ENCODE results near the gene NUP107.
"Not testable (repeated sequence)": the region's sequence is repeated elsewhere in the genome, so short reads cannot be mapped to it uniquely, and the experiment has no call there.

Gene NUP107

DNA sequence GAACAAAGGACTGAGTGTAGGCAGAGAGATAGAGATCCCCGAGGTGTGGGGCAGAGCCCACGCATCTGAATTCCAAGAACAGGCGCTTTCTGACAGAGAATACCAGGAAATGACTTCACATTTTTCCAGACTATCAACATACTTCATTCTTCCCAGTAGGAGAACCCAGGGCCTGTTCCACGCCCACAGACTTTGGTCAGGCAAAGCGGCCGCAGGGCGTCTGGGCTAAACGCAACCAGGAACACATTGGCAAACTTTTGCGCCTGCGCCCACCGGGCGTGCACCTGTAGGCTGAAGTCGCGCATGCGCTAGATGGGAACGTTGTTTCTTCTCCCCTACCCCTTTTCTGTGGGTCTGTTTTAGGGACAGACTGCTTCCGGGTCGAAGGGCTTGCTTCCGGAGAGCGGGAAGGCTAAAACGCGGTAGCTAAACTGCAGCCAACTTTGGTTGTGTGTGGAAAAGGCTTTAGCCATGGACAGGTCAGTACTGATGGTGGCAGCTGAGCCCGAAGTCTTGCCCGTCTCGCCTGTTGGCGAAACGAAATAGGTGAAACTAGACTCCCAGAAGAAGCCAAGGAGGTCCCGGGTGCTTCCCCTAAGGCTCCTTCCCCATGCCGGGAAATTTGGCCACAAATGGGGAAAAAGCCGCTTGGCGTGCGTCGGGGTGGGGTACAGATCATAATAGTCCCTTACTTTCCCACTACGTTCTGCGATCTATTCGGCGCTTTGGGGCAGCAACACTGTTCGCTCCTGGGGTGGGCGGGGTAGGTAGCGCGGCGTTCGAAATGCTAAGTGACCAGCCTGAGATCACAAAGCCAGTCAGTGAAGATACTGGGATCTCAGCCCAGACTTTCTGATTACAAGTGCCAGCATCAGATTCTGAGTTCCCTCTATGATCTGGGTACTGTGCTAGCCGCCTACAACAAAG, at the start of gene NUP107:
Gene NUP107, plus strand, starts transcription at position 384 of the 927 bp plus-strand sequence. Its CDS starts 88 bp downstream, at position 472.
- peak; percentile 97 for DNase-seq

DNA sequence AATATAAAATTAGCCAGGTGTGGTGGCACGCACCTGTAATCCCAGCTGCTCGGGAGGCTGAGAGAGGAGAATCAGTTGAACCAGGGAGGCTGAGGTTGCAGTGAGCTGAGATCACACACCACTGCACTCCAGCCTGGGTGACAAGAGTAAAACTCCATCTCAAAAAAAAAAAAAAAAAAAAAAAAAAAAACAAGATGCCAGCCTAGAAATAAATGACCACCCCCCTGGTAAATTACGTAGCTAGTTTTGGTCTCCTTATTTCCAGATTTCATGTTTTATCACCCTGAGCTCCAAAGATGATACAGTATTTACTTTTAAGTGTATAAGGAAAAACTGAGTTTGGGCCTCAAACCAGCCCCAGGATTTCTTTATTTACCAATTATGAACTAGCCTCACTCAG, 49.3 kb upstream of the NUP107 start:
- not testable (repeated sequence) for DNase-seq

DNA sequence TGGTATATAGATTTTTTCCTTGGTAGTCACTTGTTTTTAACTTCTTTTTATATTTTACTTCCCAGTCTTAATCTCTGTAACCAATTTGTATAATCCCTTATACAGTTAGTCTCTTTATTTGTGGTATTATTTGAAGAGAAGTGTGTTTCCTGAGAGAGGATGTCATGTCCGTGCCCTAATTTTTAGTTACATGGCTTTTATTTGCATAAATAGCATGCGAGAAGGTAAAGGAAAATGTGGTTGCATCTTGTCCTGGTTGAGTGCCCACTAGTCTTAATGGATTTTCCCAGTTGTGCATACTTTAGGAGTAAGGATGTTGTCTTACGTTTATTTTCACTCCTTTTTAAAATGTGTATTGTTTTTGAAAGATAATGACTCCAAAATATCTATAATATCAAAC, 48.6 kb upstream of the NUP107 start:
- DNase-seq = no peak

DNA sequence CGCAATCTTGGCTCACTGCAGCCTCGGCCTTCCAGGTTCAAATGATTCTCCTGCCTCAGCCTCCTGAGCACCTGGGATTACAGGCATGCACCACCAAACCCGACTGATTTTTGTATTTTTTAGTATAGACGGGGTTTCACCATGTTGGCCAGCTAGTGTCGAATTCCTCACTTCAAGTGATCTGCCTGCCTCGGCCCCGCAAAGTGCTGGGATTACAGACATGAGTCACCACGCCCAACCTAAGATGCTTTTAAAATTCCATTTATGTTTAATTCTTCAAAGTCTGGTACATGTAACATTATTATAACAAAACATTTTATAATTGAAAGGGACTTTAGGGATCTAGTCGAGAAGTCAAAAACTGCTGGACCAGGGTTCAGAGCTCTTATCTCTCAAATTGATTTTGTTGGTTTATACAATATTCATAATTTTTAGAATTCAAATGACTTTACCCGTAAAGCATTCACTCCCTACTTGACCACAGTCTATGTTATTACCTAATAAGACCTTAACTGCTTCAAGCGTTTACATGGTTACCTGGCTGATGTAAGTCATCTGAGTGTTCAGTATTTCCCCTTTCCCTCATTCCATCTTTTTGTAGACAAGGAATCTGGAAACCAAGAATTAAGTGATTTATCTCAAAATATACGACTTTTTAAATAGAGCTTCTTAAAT, 47.9 kb upstream of the NUP107 start:
- DNase-seq = no peak

DNA sequence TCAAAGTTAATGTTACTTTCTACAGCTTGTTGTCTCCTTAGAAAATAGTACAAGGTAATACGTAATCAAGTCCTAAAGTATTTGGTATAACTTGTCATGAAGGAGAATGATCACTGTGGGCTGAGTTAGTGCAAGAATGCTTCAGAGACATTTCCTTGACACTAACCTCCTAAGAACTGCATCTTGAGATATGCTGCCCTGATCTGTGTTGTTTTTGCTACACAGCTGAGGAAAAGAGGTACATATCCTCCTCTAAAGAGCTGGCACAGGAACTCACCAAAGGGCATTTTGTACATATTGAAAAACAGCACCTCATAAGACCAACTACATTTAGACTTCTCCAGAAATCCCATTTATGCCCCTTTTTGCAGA, 47.4 kb upstream of the NUP107 start:
- DNase-seq = no peak

DNA sequence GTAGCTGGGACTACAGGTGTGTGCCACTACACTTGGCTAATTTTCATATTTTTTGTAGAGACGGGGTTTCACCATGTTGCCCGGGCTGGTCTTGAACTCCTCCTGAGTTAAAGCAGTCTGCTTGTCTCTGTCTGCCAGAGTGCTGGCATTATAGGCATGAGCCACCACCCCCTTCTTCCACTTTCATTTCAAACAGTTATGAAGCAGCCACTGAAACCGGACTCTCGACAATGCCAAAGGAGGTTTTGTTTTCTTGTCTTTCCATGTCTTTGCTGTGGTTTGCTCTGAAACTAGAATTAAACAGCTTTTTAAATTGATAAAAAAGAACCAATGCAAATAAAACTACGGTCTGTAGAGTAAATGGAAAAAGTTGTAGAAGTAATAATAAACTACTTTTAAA, 45.6 kb upstream of the NUP107 start:
- no peak for DNase-seq

DNA sequence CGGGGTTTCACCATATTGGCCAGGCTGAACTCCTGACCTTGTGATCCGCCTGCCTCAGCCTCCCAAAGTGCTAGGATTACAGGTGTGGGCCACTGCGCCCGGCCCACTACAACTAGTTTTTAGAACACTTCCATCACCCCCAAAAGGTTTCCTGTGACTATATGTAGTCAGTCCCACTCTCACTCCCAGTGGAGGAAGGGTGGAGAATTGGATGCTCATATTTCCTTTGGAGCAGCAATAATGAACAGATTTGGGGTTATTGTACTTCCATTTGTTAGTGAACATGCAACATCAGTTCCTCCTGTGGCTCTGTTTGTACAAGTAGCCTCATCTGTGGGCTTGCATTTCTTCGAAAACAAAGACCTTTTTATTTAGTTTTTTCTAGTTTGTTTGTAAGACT, 40.3 kb upstream of the NUP107 start:
- no peak for DNase-seq

DNA sequence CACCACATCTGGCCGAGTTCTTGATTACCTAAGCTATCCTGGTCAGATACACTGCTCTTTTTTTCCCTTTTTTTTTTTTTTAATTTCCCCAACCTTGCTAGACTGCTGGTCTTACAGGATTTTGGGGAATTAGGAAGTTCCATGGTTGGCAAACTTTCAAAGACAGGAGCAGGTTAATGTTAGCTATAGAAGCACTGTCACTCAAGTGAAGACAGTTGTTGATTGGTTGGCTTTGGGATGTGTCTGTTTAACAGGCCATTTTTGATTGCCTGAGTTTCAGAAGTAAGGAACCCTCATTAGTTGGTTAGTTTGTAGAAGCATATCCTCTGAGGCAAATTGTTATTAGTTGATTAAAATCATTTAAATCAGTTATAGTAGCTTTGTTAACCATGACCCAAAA, 39.3 kb upstream of the NUP107 start:
- DNase-seq = no peak

DNA sequence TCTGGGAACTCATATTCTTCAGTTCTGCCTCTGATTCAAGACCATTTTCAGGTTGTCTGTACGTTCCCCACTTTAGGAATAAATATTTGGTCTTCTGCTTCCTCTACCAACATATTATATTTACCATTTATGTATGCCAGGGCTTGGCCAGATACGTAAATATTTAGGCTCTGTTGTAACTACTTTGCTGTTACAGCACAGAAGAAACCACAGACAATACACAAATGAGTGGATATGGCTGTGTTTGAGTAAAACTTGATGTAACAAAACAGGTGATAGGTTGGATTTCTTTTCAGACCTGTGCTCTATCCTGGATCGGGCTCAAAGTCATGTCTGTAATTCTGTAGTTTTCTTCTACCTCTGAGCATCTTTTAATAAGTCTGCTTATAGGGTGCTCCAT, 38.6 kb upstream of the NUP107 start:
- DNase-seq = no peak

DNA sequence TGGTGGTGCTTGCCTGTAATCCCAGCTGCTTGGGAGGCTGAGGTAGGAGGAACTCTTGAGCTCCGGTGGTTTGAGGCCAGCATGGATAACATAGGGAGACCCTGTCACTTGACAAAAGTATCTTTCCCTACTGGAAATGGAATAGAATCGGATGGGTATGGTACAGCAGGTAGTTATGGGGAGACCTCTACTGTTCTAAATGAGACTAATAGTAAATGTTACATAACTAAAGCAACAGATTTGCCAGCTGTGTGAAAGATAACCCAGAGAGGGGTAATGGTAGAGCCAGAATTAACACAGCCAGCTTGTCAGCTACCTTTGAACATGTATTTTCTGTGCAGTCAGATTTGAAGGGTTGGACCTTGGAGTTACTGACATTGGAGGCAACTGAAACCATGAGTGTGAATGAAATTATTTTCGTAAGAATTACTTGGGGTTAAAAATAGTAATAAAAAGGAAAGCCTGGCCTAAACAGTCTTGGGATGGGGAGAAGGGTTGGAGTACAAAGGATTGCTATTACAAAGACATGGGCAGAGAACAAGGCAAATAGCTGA, 21.7 kb upstream of the NUP107 start:
- DNase-seq = no peak

DNA sequence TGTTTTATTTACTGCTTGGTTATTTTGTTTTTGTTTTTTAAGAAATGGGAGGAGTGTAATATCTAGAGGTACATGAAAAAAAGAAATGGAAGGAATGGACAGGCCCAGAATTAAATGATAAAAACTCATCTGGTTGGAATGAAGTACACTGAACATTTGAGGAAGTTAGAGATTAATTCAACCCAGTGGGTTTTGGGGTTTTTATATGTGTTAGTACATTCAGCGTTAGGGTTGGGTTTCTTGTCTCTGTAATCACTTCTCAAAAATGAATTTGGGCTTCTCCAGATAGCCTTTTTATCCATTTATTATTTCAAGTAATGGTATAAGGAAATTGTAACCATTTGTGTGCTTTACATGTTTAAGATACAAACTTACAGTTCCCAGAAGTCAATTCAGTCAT, 19.5 kb upstream of the NUP107 start:
- no peak for DNase-seq

DNA sequence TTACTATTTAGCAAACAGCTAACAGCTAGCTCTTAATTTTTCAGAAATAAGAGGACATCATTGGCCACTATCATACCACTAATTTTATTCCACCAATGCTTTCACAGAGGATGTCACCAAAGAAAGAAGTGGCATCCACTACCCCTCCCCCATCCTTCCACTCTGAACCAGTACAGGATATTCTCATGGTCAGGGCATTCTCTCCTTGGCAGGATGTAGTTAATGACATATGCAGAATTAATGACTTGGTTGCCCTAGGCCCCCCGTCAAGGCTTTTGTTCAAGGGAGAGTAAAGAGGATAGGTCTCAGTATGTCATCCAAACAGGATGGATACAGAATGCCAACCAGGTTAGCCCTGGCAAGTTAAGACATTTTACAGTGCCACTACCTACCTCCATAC, 18.9 kb upstream of the NUP107 start:
- DNase-seq = no peak

DNA sequence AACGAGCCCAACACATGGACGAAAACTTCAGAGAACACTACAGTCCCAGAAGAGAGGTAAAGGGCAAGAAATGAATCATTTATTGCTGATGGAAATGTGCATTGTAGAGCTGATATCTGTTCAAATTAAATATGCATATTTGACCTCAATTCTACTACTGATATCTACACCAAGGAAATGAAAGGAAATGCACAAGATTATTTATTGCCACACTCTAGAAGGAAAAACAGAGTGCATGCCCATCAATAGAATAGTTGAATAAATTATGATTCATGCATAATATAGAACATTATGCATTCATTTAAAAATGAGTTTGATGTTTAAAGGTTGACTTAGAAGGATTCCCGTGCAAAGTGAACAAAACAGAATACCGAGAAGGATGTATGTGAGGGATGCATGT, 15.6 kb upstream of the NUP107 start:
- no peak for DNase-seq

DNA sequence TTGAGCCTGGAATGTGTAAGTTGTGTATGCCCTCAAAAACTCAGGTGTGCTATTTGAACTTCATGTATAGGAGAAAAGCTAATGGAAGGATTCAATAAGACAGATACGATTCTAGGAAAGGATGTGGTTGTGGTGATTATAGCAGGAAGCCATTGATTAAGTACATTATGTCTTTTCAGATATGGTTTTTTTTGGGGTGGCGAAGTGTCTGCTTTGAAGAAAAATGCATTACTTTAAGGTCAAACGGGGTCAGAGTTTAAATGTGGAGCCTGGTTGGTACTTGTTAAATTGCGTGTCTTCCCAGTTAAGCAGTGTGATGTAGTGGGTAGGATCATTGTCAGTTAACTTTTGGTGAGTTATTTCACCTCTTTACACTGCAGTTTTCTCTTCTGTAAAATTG, 13.0 kb upstream of the NUP107 start:
- DNase-seq = no peak

DNA sequence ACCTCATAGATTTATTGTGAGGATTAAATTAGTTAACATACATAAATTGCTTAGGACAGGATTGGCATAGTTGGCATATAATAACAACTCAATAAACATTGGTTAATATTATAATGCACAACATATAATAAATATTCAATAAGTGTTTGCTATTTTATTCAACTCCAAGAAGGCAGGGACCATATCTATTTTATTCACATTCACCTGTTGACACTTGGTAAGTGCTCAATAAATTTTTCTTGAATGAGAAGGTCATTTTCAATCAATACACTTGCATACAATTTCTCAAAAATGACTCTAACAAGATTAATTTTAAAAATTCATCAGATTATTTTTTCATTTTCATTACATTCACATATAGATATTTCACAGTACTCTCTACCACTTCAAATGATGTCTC, 12.4 kb upstream of the NUP107 start:
- DNase-seq = no peak

DNA sequence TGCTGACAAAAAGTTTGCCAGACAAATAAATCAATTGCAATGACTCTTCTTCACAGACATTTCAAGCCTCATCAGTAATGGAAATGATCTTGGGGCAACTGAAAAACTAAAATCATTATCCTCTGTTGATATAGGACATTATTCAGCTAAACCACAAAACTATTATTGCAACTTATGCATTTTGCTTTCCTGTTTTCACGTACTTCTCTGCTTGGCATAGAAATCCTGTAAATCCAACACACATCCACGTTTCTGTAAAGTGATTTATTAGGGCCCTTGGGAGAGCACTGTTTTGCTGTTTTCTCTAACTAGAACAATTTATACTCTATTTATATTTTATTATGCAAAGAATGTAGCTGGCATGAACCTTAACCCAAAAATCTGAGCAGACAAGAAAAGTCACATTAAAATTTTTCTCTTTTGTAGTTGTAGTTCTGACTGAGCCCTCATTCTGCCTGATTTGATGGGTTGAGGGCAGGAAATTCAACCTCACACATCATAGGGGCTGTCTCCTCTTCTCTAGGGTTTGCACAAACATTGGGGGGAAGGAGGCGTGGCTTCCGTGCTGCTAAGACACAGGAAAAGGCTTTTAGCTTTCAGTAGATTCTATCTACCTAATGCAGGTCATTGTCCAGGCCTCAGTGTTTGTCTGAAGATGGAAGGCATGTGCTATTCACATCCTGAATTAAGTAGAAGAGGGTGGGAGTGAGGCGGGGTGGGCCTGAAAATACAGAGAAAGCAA, 11.5 kb upstream of the NUP107 start:
- no peak for DNase-seq

DNA sequence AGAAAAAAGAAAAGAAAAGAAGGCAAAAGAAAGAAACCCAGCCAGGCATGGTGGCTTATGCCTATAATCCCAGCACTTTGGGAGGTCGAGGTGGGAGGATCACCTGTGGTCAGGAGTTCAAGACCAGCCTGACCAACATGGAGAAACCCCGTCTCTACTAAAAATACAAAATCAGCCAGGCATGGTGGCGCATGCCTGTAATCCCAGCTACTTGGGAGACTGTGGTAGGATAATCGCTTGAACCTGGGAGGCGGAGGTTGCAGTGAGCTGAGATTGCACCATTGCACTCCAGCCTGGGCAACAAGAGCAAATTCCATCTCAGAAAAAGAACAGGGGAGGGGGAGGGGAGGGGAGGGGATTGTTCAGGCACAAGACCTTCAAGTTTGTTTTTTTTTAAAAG, 9.9 kb upstream of the NUP107 start:
- DNase-seq = not testable (repeated sequence)

DNA sequence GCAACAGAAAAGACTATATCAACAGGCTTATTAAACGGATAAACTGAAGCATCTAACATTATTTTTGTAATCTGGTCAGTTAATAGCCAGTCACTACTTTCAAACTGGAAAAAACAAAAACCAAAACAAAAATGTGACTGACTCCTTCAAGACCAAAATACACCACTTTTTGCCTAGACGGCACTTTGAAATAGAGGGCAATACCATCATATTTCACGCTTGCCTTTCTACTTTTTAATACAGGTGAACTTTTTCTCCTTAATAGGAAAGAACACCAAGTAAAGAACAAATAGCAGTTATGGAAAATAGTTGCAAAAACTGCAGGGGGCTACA, 550 bp upstream of the NUP107 start:
- no peak for DNase-seq

DNA sequence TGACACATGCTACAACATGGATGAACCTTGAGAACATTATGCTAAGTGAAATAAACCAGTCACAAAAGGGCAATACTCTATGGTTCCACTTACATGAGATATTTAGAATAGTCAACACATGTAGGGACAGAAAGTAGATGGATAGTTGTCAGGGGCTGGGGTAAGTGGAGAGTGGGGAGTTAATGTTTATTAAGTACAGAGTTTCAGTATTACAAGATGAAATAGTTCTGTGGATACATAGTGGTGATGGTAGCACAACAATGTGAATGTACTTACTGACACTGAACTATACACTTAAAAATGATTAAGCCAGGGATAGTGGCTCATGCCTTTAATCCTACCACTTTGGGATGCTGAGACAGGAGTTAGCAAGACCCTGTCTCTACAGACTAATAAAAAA, 8.7 kb downstream of the NUP107 start:
- DNase-seq = no peak

DNA sequence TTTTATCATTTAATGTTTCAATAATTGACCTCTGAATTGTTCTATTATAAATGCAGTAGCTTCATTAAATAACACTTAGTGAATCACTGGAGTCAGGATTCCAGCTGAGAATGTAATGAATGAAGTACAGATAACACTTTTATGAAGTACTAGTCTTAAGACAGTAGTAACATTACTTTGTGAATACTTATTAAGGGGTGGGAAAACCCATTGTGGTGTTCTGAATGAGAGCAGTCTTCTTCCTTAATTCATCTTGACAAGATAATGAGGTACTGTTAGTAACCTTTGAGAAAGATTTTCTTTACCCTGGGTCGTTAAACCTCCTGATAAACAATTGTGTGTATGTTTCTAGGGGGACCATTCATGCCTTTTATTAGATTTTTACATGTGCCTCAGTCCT, 12.7 kb downstream of the NUP107 start:
- no peak for DNase-seq

DNA sequence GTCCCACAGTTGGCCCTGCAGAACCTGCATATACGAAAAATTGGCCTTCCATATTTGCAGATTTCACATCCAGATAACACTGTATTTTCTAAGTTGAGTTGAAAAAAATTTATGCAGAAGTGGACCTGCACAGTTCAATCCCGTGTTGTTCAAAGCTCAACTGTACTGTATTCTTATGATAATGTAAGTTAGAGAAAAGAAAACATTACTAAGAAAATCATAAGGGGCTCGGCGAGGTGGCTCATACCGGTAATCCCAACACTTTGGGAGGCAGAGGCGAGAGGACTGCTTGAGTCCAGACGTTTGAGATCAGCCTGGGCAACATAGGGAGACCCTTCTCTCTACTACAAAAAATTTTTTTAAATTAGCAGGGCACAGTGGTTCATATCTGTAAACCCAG, 41.0 kb downstream of the NUP107 start:
- no peak for DNase-seq

DNA sequence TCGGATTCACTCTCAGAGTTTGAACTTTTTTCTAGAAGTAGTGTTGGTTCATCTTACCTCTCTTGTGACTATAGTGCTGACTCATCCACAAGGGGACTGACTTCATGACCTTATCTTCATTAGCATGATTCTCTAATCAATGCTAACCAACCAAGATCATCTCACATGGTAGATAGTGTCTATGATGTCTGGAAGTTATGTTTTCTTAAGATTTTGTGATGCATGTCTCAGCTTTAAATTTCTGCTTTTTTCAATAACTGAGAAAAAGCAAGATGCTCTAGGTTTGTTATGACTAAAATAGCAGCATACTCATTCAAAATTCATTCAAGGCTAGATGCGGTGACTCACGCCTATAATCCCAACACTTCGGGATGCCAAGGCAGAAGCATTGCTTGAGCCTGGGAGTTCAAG, 46.9 kb downstream of the NUP107 start:
- no peak for DNase-seq

DNA sequence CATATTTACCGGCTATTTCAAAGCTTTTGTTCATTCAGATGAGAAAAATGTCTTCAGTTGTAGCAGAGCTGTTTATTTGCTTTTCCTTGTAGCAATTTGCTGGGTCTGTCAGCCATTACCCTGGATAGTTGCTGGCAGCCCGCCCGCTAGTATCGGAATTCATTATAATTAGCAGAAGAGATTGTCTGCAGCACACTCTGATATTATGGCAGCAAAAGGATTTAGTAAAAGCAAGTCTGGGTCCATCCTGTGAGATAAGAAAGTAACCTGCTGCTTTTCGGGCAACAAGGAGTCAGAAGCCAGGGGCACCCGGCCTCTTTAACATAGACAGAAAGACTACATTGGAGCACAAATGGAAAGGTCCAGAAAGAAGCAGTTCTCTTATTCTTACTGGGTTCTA, 53.1 kb downstream of the NUP107 start:
- DNase-seq = no peak

DNA sequence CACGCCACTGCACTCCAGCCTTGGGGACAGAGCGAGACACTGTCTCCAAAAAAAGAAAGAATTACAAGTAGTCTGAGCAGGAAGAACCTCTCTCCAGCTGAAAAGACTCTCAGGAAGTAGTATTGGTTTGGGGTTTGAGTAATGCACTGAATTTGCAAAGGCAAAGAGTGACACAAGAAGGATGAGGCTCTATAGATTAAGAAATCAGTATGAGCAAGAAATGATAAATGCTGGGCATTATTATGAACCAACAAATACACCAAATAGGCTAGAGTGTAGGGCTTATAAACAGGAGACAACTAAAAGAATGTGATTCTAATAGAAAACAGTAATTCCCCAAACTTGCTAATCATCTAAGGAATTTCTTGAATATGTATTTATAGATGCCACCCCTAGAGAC, 56.6 kb downstream of the NUP107 start:
- DNase-seq = no peak
